Trophoblast cell (in vitro differentiated cells and primary cell): Measurements from ENCODE around the gene TMPRSS7.
A peak's percentile ranks its signal among the peaks of the same experiment; 100 is the strongest.

ENCODE experiments used
- DNase-seq, 2 donors: peaks; one replicate each; pipeline ENCODE4 v3.0.0-alpha.2; 2016
- H2AFZ ChIP-seq: 2 replicates; pipeline ENCODE4 v1.6.1; 2013; ENCODE audit warnings: low read length, moderate library complexity, mild to moderate bottlenecking; ENCODE audit not compliant: insufficient read depth, poor library complexity
- H2AK5ac ChIP-seq: 2 replicates; pipeline ENCODE4 v1.6.1; 2013; ENCODE audit warnings: mild to moderate bottlenecking, low read length
- H2BK120ac ChIP-seq: 2 replicates; pipeline ENCODE4 v1.6.1; 2013; ENCODE audit warnings: low read length, mild to moderate bottlenecking, moderate library complexity; ENCODE audit not compliant: insufficient read depth, poor library complexity
- H2BK12ac ChIP-seq: 2 replicates; pipeline ENCODE4 v1.6.1; 2013; ENCODE audit warnings: mild to moderate bottlenecking, low read length, moderate library complexity
- H2BK5ac ChIP-seq: 2 replicates; pipeline ENCODE4 v1.6.1; 2013; ENCODE audit warnings: low read length, low read depth, moderate library complexity, mild to moderate bottlenecking; ENCODE audit not compliant: poor library complexity
- H3K14ac ChIP-seq: 2 replicates; pipeline ENCODE4 v1.6.1; 2013; ENCODE audit warnings: mild to moderate bottlenecking, low read length
- H3K18ac ChIP-seq: 2 replicates; pipeline ENCODE4 v1.6.1; 2013; ENCODE audit warnings: mild to moderate bottlenecking, low read length
- H3K23ac ChIP-seq: 2 replicates; pipeline ENCODE4 v1.6.1; 2013; ENCODE audit warnings: low read length
- H3K27ac ChIP-seq: 2 replicates; pipeline ENCODE4 v1.5.1; 2013; ENCODE audit warnings: low read depth, mild to moderate bottlenecking, inconsistent platforms, low read length, moderate library complexity
- H3K27me3 ChIP-seq: 2 replicates; pipeline ENCODE4 v1.6.1; 2013; ENCODE audit warnings: inconsistent platforms, mild to moderate bottlenecking, low read length, moderate library complexity; ENCODE audit not compliant: insufficient read depth
- H3K36me3 ChIP-seq, 2 experiments: 1 replicate in 1 of 2; 2 replicates in 1 of 2; pipeline ENCODE4 v1.6.1; 2013; ENCODE audit warnings: low read length in 2 of 2, mild to moderate bottlenecking in 2 of 2, moderate library complexity in 1 of 2; ENCODE audit not compliant: insufficient read depth in 2 of 2, control insufficient read depth in 1 of 2
- H3K4ac ChIP-seq: 2 replicates; pipeline ENCODE4 v1.6.1; 2013; ENCODE audit warnings: low read depth, mild to moderate bottlenecking, low read length, moderate library complexity
- H3K4me1 ChIP-seq, 2 experiments: 1 replicate in 1 of 2; 2 replicates in 1 of 2; pipeline ENCODE4 v1.6.1; 2013; ENCODE audit warnings: low read length in 2 of 2, mild to moderate bottlenecking in 2 of 2, moderate library complexity in 1 of 2; ENCODE audit not compliant: insufficient read depth in 2 of 2, control insufficient read depth in 1 of 2
- H3K4me2 ChIP-seq: 2 replicates; pipeline ENCODE4 v1.6.1; 2013; ENCODE audit warnings: inconsistent platforms, mild to moderate bottlenecking, low read length, moderate library complexity
- H3K4me3 ChIP-seq: 2 replicates; pipeline ENCODE4 v1.5.1; 2013; ENCODE audit warnings: mild to moderate bottlenecking, low read depth, low read length, inconsistent platforms
- H3K79me1 ChIP-seq: one replicate; pipeline ENCODE4 v1.6.1; 2013; ENCODE audit warnings: low read length
- H3K79me2 ChIP-seq: 2 replicates; pipeline ENCODE4 v1.6.1; 2013; ENCODE audit warnings: low read length, mild to moderate bottlenecking; ENCODE audit not compliant: control insufficient read depth, insufficient read depth, poor library complexity
- H3K9ac ChIP-seq: 2 replicates; pipeline ENCODE4 v1.6.1; 2013; ENCODE audit warnings: mild to moderate bottlenecking, low read length
- H3K9me3 ChIP-seq: 2 replicates; pipeline ENCODE4 v1.6.1; 2013; ENCODE audit warnings: low read depth, mild to moderate bottlenecking, control low read depth, inconsistent platforms, low read length; ENCODE audit not compliant: insufficient read depth
- H4K12ac ChIP-seq: 2 replicates; pipeline ENCODE4 v1.6.1; 2013; ENCODE audit warnings: low read depth, mild to moderate bottlenecking, low read length, moderate library complexity
- H4K8ac ChIP-seq: 2 replicates; pipeline ENCODE4 v1.6.1; 2013; ENCODE audit warnings: low read depth, mild to moderate bottlenecking, low read length, moderate library complexity
- H4K91ac ChIP-seq: one replicate; pipeline ENCODE4 v1.6.1; 2013; ENCODE audit warnings: low read depth, mild to moderate bottlenecking, low read length, moderate library complexity
- whole genome bisulfite sequencing: extraction: QIAGEN DNeasy Blood & Tissue Kit; methylation state at CpG from one replicate; pipeline ENCODE4 v1.1.7; 2013; ENCODE audit warnings: missing lambda C conversion rate; ENCODE audit not compliant: insufficient read length, insufficient coverage; ENCODE audit errors: extremely low coverage; 5-methylcytosine and 5-hydroxymethylcytosine counted together

Gene TMPRSS7

DNA sequence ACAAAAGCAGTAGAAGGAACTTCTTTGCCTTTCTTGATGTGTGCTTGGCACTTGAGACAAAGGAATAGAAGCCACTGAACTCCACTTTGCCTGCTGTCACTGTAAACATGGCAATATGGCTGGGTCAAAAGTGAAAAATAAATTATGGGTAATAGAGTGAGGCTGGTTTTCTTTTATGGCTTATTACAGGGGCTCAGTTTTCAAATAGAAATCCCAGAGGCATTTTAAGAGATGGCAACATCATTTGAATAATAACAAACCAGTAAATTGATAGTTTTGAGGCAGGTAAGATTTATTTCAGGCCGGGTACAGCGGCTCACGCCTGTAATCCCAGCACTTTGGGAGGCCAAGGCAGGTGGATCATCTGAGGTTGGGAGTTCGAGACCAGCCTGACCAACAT is 54.4 kb downstream of the TMPRSS7 start:
- Histone ChIP-seq H3K9ac (no peak overlapping the region), H3K9me3 (no peaks in the 10 kb centered on the region), H3K36me3 (no peaks in the 10 kb centered on the region), H3K4ac (no peak overlapping the region), H3K18ac (no peak overlapping the region), H2BK120ac (no peak overlapping the region), H2BK12ac (no peak overlapping the region), H4K91ac (no peak overlapping the region), H3K23ac (no peak overlapping the region), H2BK5ac (no peak overlapping the region), H3K14ac (no peak overlapping the region), H3K79me1 (peaks cover 2% of the 10 kb centered on the region), H2AK5ac (no peak overlapping the region), H3K27me3 (no peaks in the 10 kb centered on the region), H3K4me2 (no peak overlapping the region), H2AFZ (no peak overlapping the region), H3K4me3 (no peak overlapping the region), H3K4me1 (peaks cover 33 to 43% of the 10 kb centered on the region in 2 experiments), H3K27ac (no peak overlapping the region), H4K12ac (no peak overlapping the region), H3K79me2 (no peaks in the 10 kb centered on the region), H4K8ac (no peak overlapping the region)
- DNase-seq, result no peak
- no CpG with 5 or more reads among the region's 4 CpGs for WGBS

DNA sequence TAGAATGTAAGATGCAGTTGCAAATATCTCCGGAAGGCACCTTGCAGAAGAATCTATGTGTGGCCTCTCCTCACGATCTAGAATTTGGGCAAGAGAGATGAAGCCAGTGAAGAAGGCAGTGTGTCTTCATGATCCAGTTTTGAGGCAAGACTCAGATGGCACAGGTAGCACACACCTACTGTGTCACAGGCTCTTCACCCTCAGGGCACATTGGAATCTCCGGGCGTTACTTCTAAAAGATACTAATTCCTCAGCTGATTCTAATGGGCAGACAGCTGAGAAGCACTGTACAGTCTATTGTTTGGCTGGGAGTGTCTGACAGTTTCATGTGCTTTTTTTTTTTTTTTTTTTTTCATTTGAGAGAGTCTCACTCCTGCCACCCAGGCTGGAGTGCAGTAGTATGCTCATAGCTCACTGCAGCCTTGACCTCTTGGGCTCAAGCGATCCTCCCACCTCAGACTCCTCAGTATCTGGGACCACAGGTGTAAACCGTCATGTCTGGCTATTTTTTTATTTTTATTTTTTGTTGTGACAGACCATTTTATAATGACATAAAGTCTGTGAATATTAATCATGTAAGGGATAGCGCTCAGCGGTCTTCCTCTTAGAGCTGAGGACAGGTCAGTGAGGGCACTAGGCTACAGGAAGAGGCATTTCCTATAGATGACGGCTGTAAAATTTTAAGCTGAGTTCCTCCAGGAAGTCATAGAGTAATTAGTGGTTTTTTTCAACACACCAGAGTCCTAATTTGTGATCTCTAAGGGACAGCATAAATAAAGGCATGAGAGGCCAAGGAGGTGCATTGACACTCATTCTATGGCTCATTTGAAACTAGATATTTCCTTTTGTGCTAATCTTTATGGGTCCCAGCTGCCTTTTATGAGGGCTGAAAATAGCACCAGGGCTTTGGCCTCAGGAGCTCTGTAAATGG is 55.7 kb downstream of the TMPRSS7 start:
- no peak overlapping the region for H2BK12ac ChIP-seq
- H3K23ac ChIP-seq, result no peak overlapping the region
- H2AFZ ChIP-seq, result no peak overlapping the region
- H3K4me3 ChIP-seq, result no peak overlapping the region
- WGBS, result no CpG with 5 or more reads among the region's 9 CpGs
- H3K4me2 ChIP-seq, result peak overlapping the region; percentile 34
- H3K27me3 ChIP-seq, result no peaks in the 10 kb centered on the region
- H3K4me1 ChIP-seq, result peaks cover 28 to 38% of the 10 kb centered on the region in 2 experiments
- peak; percentile 75 to 89 for DNase-seq
- H4K12ac ChIP-seq, result no peak overlapping the region
- no peak overlapping the region for H3K9ac ChIP-seq
- H3K18ac ChIP-seq, result no peak overlapping the region
- H3K79me1 ChIP-seq, result peaks cover 2% of the 10 kb centered on the region
- no peak overlapping the region for H3K14ac ChIP-seq
- H3K9me3 ChIP-seq, result no peaks in the 10 kb centered on the region
- no peak overlapping the region for H2AK5ac ChIP-seq
- H3K79me2 ChIP-seq, result no peaks in the 10 kb centered on the region
- peak overlapping the region; percentile 32 for H3K27ac ChIP-seq
- no peak overlapping the region for H2BK5ac ChIP-seq
- H4K91ac ChIP-seq, result no peak overlapping the region
- H2BK120ac ChIP-seq, result no peak overlapping the region
- H3K36me3 ChIP-seq, result no peaks in the 10 kb centered on the region
- H4K8ac ChIP-seq, result no peak overlapping the region
- H3K4ac ChIP-seq, result no peak overlapping the region

DNA sequence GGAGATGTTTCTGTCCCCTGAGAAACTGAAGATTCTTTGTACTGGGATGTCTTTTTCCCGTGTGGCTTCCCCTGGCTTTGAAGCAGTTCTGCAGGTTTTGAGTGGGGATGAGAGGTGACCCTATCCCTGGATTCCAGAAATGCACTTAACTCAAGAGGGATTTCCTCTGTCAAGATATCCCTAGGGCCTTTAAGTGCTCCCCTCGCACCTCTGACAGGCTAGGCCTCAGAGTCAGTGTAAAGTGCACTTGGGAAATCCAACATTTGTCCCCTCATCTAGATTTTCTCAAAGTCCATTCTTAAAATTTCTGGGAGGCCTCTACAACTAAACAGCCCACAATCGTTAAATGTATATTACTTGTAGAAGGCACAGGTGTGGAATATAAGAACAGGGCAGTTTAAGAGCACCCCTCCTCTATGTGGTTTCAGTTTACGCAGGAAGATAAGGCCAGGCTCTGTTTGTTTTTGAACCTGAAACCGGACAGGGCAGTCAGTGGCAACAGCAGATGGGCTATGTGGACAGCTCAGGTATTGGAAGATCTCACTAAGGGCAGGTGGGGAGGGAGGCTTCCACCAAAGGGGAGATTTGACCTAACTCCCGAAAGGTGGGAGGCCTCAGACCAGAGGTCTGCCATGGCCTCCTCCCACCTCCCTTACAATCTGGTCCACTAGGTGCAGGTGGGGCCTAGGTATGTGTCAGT is 56.5 kb downstream of the TMPRSS7 start:
- Histone ChIP-seq H3K4me2 (peak overlapping the region; percentile 34), H3K36me3 (no peaks in the 10 kb centered on the region), H3K14ac (peak overlapping the region; percentile 20), H2BK120ac (no peak overlapping the region), H3K9me3 (no peaks in the 10 kb centered on the region), H3K18ac (peak overlapping the region; percentile 40), H3K79me1 (peaks cover 2% of the 10 kb centered on the region), H3K4ac (no peak overlapping the region), H4K91ac (peak overlapping the region; percentile 11), H3K27me3 (no peaks in the 10 kb centered on the region), H2BK5ac (no peak overlapping the region), H2AFZ (no peak overlapping the region), H4K8ac (no peak overlapping the region), H2BK12ac (no peak overlapping the region), H3K23ac (no peak overlapping the region), H2AK5ac (peak overlapping the region; percentile 59), H3K27ac (peak overlapping the region; percentile 32), H3K4me3 (no peak overlapping the region), H3K9ac (no peak overlapping the region), H4K12ac (no peak overlapping the region), H3K4me1 (peaks cover 26 to 31% of the 10 kb centered on the region in 2 experiments), H3K79me2 (no peaks in the 10 kb centered on the region)
- DNase-seq, result peak in 1 of 2 donors; percentile 23
- WGBS, result no CpG with 5 or more reads among the region's 6 CpGs

DNA sequence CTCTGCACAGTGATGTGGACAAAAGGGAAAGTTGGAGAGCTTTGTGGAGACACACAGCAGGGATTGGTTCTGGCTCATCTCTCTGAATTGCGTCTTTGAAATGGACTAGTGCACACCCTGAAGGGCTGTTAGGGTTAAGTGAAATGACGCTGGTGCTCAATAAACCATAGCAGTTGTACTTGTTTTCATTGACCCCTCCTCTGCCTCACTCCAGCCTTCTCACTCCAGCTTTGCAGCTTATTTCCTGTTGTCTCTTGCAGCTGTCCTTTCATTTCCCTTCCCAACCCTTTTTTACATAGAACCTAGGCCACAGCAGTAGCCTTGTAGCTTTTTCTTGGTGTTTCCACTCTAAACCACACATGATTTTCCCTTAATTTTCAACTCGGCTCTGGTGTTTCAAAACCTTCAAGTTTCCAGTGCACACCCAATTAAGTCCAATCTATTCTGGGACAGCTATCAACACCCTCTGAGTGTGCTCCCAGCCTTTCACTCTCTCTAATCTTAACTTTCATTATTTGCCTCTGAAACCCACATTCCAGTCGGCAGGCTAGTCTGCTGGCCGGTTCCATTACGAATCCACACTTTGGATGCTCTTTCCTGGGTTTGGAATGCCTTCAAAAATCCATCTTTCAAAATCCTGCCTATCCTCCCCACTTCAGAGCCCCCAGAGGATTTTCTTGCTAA is 58.1 kb downstream of the TMPRSS7 start:
- Histone ChIP-seq H2BK12ac (no peak overlapping the region), H3K36me3 (no peaks in the 10 kb centered on the region), H3K14ac (no peak overlapping the region), H4K12ac (no peak overlapping the region), H3K4me2 (no peak overlapping the region), H3K27me3 (no peaks in the 10 kb centered on the region), H4K91ac (no peak overlapping the region), H3K79me2 (no peaks in the 10 kb centered on the region), H2AFZ (no peak overlapping the region), H2AK5ac (no peak overlapping the region), H3K79me1 (no peaks in the 10 kb centered on the region), H3K4me3 (no peak overlapping the region), H2BK120ac (no peak overlapping the region), H3K4me1 (peaks cover 26 to 30% of the 10 kb centered on the region in 2 experiments), H3K9me3 (no peaks in the 10 kb centered on the region), H3K4ac (no peak overlapping the region), H2BK5ac (no peak overlapping the region), H4K8ac (no peak overlapping the region), H3K18ac (no peak overlapping the region), H3K23ac (no peak overlapping the region), H3K27ac (peak overlapping the region; percentile 31), H3K9ac (no peak overlapping the region)
- peak in 1 of 2 donors; percentile 46 for DNase-seq
- WGBS, result no CpG with 5 or more reads among the region's 6 CpGs
